Measurements from ENCODE around the gene SEMA3E.
"Not testable (repeated sequence)": the region's sequence is repeated elsewhere in the genome, so short reads cannot be mapped to it uniquely, and the experiment has no call there.

DNA sequence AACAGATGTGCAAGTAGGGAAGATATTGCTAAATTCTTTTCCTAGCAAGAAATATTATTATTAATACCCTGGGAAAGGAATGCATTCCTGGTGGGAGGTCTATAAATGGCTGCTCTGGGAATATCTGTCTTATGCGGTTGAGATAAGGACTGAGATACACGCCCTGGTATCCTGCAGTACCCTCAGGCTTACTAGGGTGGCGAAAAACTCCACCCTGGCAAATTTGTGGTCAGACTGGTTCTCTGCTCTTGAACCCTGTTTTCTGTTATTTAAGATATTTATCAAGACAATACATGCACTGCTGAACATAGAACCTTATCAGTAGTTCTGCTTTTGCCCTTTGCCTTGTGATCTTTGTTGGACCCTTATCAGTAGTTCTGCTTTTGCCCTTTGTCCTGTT, 96.4 kb downstream of the SEMA3E start:
- TF ChIP-seq, protein P1, sequence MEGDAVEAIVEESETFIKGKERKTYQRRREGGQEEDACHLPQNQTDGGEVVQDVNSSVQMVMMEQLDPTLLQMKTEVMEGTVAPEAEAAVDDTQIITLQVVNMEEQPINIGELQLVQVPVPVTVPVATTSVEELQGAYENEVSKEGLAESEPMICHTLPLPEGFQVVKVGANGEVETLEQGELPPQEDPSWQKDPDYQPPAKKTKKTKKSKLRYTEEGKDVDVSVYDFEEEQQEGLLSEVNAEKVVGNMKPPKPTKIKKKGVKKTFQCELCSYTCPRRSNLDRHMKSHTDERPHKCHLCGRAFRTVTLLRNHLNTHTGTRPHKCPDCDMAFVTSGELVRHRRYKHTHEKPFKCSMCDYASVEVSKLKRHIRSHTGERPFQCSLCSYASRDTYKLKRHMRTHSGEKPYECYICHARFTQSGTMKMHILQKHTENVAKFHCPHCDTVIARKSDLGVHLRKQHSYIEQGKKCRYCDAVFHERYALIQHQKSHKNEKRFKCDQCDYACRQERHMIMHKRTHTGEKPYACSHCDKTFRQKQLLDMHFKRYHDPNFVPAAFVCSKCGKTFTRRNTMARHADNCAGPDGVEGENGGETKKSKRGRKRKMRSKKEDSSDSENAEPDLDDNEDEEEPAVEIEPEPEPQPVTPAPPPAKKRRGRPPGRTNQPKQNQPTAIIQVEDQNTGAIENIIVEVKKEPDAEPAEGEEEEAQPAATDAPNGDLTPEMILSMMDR (IDR thresholded peaks at IDR 0.05), result not testable (repeated sequence)
- not testable (repeated sequence) for TF ChIP-seq ZBTB33 (IDR thresholded peaks at IDR 0.05; ENCODE audit: borderline replicate concordance, low read depth); POLR2AphosphoS5 (IDR thresholded peaks at IDR 0.05; ENCODE audit: low read depth, low read length); EP300 (IDR thresholded peaks at IDR 0.05; ENCODE audit: borderline replicate concordance in 1 of 2, low read depth in 1 of 2, low read length in 1 of 2); TAF1 (IDR thresholded peaks at IDR 0.05; ENCODE audit: borderline replicate concordance, low read depth, low read length); FOXJ3 (CRISPR knock-in tag; IDR thresholded peaks at IDR 0.05); TCF12 (IDR thresholded peaks at IDR 0.05); MAX (IDR thresholded peaks at IDR 0.05; ENCODE audit: low read depth); JUND (IDR thresholded peaks at IDR 0.05); CHD2 (IDR thresholded peaks at IDR 0.05; ENCODE audit: low read length, partially characterized antibody); FOSL2 (IDR thresholded peaks at IDR 0.05; ENCODE audit: borderline replicate concordance, low read depth); RAD21 (IDR thresholded peaks at IDR 0.05; ENCODE audit: low read length); RFX5 (IDR thresholded peaks at IDR 0.05; ENCODE audit: low read length)
- TF ChIP-seq, protein P2, sequence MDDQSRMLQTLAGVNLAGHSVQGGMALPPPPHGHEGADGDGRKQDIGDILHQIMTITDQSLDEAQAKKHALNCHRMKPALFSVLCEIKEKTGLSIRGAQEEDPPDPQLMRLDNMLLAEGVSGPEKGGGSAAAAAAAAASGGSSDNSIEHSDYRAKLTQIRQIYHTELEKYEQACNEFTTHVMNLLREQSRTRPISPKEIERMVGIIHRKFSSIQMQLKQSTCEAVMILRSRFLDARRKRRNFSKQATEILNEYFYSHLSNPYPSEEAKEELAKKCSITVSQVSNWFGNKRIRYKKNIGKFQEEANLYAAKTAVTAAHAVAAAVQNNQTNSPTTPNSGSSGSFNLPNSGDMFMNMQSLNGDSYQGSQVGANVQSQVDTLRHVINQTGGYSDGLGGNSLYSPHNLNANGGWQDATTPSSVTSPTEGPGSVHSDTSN (IDR thresholded peaks at IDR 0.05), result not testable (repeated sequence)

Data from SK-N-SH (cell line).